NCI-H1105 treated with DMSO at 0.1 percent for 48 hours (cell line): Measurements from ENCODE around the gene ASF1B.

ENCODE experiments used
- DNase-seq: peaks from one replicate; lab custom pipeline; 2025; lab: John Stamatoyannopoulos, UW

Gene ASF1B

GRCh38 chr19:14111486-14111885, 24.9 kb downstream of the ASF1B start:
- no peak for DNase-seq

GRCh38 chr19:14110650-14111049, 25.7 kb downstream of the ASF1B start:
- DNase-seq, result no peak

GRCh38 chr19:14107581-14108461, 28.6 kb downstream of the ASF1B start:
- DNase-seq, result no peak

- DNase-seq, result no peak
These were observed 29.5 kb downstream of the ASF1B start for GRCh38 chr19:14106840-14107239.

- DNase-seq, result no peak
These were observed 30.7 kb downstream of the ASF1B start for GRCh38 chr19:14105680-14106079.

GRCh38 chr19:14103310-14103709, 33.1 kb downstream of the ASF1B start:
- DNase-seq, result no peak

GRCh38 chr19:14102756-14103155, 33.6 kb downstream of the ASF1B start:
- DNase-seq, result no peak

GRCh38 chr19:14102102-14102696, 34.2 kb downstream of the ASF1B start:
- no peak for DNase-seq

- DNase-seq, result no peak
These were observed 35.3 kb downstream of the ASF1B start for GRCh38 chr19:14101003-14101545.

- DNase-seq, result no peak
These were observed 38.7 kb downstream of the ASF1B start for GRCh38 chr19:14097532-14098151.

GRCh38 chr19:14096272-14096992, 40.0 kb downstream of the ASF1B start:
- no peak for DNase-seq

- no peak for DNase-seq
These were observed 41.5 kb downstream of the ASF1B start for GRCh38 chr19:14094854-14095253.

GRCh38 chr19:14093117-14093823, 43.1 kb downstream of the ASF1B start:
- DNase-seq, result no peak

- DNase-seq, result peak; percentile 23
These were observed 44.5 kb downstream of the ASF1B start for GRCh38 chr19:14091813-14092462.

- DNase-seq, result peak; percentile 72
These were observed 45.1 kb downstream of the ASF1B start for GRCh38 chr19:14091081-14091812.

- DNase-seq, result peak; percentile 72
These were observed 45.8 kb downstream of the ASF1B start, which contains the start of gene SAMD1 for GRCh38 chr19:14090509-14091080. TSS of gene SAMD1 (minus strand) at chr19:14090751.

- peak; percentile 32 for DNase-seq
These were observed 46.5 kb downstream of the ASF1B start for GRCh38 chr19:14089662-14090508.

- DNase-seq, result no peak
These were observed 47.1 kb downstream of the ASF1B start for GRCh38 chr19:14089412-14089661.
